ENCODE measurements around the gene PTPRT. TPM values are rescaled to one million over a fixed set of nuclear protein-coding genes. Genes with fewer than 3 reads are reported as not detected.

PTPRT gene
- total RNA-seq, 4 donors from 2014 or later = 0.67 to 2.5 (median 1.0) TPM

DNA sequence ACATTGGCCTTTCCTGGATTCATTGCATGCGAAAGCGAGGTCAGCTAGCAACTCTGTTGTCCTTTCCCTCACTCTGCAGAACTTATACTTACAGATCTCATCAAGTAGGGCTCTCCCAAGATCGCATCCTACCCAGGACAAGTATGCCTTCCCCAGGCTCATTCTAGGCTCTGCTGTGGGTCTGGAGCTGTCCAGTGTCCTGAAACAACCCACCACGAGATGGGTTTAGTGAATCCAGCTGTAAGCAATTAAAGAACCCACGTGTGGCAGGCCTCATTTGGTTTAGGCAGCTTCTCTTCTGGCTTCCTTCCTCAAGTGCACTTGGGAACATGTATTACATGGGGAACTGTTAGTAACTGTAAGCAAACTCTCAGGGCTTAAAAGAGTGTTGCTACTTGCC is 1165.1 kb downstream of the PTPRT start:
- Histone ChIP-seq H3K27ac (no peak overlapping the region), H3K4me3 (no peak overlapping the region), H3K27me3 (no peaks in the 10 kb centered on the region), H3K36me3 (no peaks in the 10 kb centered on the region), H3K4me1 (no peaks in the 10 kb centered on the region), H3K9me3 (no peaks in the 10 kb centered on the region)
- no peak for DNase-seq
- TF ChIP-seq, protein P1, sequence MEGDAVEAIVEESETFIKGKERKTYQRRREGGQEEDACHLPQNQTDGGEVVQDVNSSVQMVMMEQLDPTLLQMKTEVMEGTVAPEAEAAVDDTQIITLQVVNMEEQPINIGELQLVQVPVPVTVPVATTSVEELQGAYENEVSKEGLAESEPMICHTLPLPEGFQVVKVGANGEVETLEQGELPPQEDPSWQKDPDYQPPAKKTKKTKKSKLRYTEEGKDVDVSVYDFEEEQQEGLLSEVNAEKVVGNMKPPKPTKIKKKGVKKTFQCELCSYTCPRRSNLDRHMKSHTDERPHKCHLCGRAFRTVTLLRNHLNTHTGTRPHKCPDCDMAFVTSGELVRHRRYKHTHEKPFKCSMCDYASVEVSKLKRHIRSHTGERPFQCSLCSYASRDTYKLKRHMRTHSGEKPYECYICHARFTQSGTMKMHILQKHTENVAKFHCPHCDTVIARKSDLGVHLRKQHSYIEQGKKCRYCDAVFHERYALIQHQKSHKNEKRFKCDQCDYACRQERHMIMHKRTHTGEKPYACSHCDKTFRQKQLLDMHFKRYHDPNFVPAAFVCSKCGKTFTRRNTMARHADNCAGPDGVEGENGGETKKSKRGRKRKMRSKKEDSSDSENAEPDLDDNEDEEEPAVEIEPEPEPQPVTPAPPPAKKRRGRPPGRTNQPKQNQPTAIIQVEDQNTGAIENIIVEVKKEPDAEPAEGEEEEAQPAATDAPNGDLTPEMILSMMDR (IDR thresholded peaks at IDR 0.05) = no peak
- TF ChIP-seq POLR2A (IDR thresholded peaks at IDR 0.05) = no peak

Small RNA genes lying within 50 kb of the gene (small RNA-seq; reads per million reads assigned to genes)
- 0 reads per million in 2 donors for gene RN7SKP100

Measured in Peyer's patch (tissue), 4 donors.